Measurements from ENCODE around the gene CGB3. TPM values are rescaled to one million over a fixed set of nuclear protein-coding genes. Genes with fewer than 3 reads are reported as not detected.
A peak's percentile ranks its signal among the peaks of the same experiment; 100 is the strongest.
"Not testable (repeated sequence)": the region's sequence is repeated elsewhere in the genome, so short reads cannot be mapped to it uniquely, and the experiment has no call there.

CGB3 gene
- not detected for polyA plus RNA-seq (2013)

GRCh38 chr19:49024233-49024632, at the start of gene CGB3:
TSS of gene CGB3 (minus strand) at chr19:49024333. CDS start at chr19:49023971, 362 bp downstream.
- DNase-seq; CTCF ChIA-PET; H3K9me3 ChIP-seq (ENCODE audit: control extremely low read depth in 1 of 5, control insufficient read depth in 4 of 5, insufficient read depth in 2 of 5, low read depth in 1 of 5, low read length in 4 of 5); H3K4me3 ChIP-seq (ENCODE audit: control insufficient read depth in 1 of 7, extremely low read depth in 1 of 7, insufficient read depth in 4 of 7, low read depth in 2 of 7, low read length in 6 of 7); H3K4me1 ChIP-seq (ENCODE audit: control extremely low read depth in 1 of 4, control insufficient read depth in 4 of 4, insufficient read depth in 4 of 4, low read length in 3 of 4); H3K36me3 ChIP-seq (ENCODE audit: control insufficient read depth in 4 of 4, insufficient read depth in 4 of 4, low read length in 3 of 4); H3K27ac ChIP-seq (ENCODE audit: insufficient read depth in 1 of 2, low read depth in 1 of 2, low read length in 2 of 2, poor library complexity in 1 of 2, severe bottlenecking in 2 of 2); POLR2A ChIA-PET: not testable (repeated sequence)
- 83% methylated on average over 7 of the region's 15 CpGs for WGBS (ENCODE audit: insufficient coverage)
- peaks cover 0 to 29% (median 5%) of the 10 kb centered on the region in 5 experiments for H3K27me3 ChIP-seq (replicated peaks in 2 of 5; ENCODE audit: control insufficient read depth in 4 of 5, insufficient read depth in 5 of 5, low read length in 4 of 5)

DNA sequence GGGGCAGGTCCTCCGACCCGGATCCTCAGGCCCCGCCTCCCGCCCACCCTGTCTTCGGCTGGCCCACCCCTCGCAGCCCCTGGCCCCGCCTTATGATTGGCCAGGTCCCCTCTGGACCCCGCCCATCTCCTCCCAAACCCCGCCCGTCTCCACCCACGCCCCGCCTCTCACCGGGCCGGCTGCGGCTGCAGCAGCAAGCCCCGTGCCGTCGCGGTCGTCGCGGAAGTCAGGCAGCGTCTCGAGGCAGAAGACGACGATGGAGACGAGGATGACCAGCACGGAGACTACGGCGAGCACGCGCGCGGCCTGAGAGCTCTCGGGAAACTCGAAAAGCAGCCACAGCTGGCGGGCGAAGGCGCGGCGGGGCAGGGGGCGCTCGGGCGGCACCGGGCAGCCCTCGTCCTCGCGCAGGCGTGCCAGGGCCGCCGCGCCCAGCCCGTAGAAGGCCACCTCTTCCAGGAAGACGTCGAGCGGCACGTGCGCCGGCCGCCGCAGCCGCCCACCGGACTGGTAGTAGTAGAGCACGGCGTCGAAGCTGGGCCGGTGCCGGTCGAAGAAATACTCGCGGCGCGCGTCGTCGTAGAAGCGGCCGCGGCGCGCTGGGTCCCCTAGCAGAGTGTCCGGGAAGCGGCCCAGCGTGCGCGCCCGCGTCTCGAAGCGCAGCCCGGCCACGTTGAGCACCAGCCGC, 47.9 kb upstream of the CGB3 start:
- H3K4me1 ChIP-seq (ENCODE audit: control extremely low read depth in 1 of 4, control insufficient read depth in 4 of 4, insufficient read depth in 4 of 4, low read length in 3 of 4), result peaks cover 0 to 6% (median 6%) of the 10 kb centered on the region in 4 experiments
- H3K9me3 ChIP-seq (ENCODE audit: control extremely low read depth in 1 of 5, control insufficient read depth in 4 of 5, insufficient read depth in 2 of 5, low read depth in 1 of 5, low read length in 4 of 5), result peaks cover 0 to 12% (median 4%) of the 10 kb centered on the region in 5 experiments
- 5% methylated on average over 70 of the region's 93 CpGs for whole genome bisulfite sequencing (ENCODE audit: insufficient coverage)
- H3K27me3 ChIP-seq (replicated peaks in 2 of 5; ENCODE audit: control insufficient read depth in 4 of 5, insufficient read depth in 5 of 5, low read length in 4 of 5), result peaks cover 8 to 70% (median 22%) of the 10 kb centered on the region in 5 experiments
- DNase-seq, result peak; percentile 13 to 52 (median 40)
- no peak overlapping the region for H3K27ac ChIP-seq (ENCODE audit: insufficient read depth in 1 of 2, low read depth in 1 of 2, low read length in 2 of 2, poor library complexity in 1 of 2, severe bottlenecking in 2 of 2)
- H3K4me3 ChIP-seq (ENCODE audit: control insufficient read depth in 1 of 7, extremely low read depth in 1 of 7, insufficient read depth in 4 of 7, low read depth in 2 of 7, low read length in 6 of 7), result no peak overlapping the region
- POLR2A ChIA-PET, result interaction anchor here (0.7 kb wide), 1 partner anchor 61 kb away, joined by 3 read pairs; no protein-coding TSS in a partner anchor
- CTCF ChIA-PET, result no interaction called here
- H3K36me3 ChIP-seq (ENCODE audit: control insufficient read depth in 4 of 4, insufficient read depth in 4 of 4, low read length in 3 of 4), result no peaks in the 10 kb centered on the region

DNA sequence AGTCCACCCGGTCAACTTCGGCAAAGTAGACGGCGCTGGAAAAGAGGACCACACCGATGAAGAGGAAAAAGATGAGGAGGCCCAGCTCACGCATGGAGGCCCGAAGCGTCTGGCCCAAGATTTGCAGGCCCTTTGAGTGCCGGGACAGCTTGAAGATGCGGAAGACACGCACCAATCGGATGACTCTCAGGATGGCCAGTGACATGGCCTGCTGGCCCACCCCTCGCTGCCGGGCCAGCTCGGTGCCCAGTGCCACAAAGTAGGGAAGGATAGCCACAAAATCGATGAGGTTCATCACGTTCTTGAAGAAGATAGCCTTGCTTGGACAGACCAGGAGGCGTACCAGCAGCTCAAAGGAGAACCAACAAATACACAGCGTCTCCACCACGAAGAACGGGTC, 46.3 kb upstream of the CGB3 start:
- POLR2A ChIA-PET, result interaction anchor here (0.6 kb wide), 1 partner anchor 11 kb away, joined by 3 read pairs; no protein-coding TSS in a partner anchor
- H3K36me3 ChIP-seq (ENCODE audit: control insufficient read depth in 4 of 4, insufficient read depth in 4 of 4, low read length in 3 of 4), result no peaks in the 10 kb centered on the region
- no peak for DNase-seq
- peaks cover 8 to 86% (median 30%) of the 10 kb centered on the region in 5 experiments for H3K27me3 ChIP-seq (replicated peaks in 2 of 5; ENCODE audit: control insufficient read depth in 4 of 5, insufficient read depth in 5 of 5, low read length in 4 of 5)
- H3K9me3 ChIP-seq (ENCODE audit: control extremely low read depth in 1 of 5, control insufficient read depth in 4 of 5, insufficient read depth in 2 of 5, low read depth in 1 of 5, low read length in 4 of 5), result peaks cover 0 to 12% (median 4%) of the 10 kb centered on the region in 5 experiments
- CTCF ChIA-PET, result interaction anchor here (1.0 kb wide), 1 partner anchor 13 kb away, joined by 3 read pairs; no protein-coding TSS in a partner anchor
- H3K27ac ChIP-seq (ENCODE audit: insufficient read depth in 1 of 2, low read depth in 1 of 2, low read length in 2 of 2, poor library complexity in 1 of 2, severe bottlenecking in 2 of 2), result no peak overlapping the region
- H3K4me3 ChIP-seq (ENCODE audit: control insufficient read depth in 1 of 7, extremely low read depth in 1 of 7, insufficient read depth in 4 of 7, low read depth in 2 of 7, low read length in 6 of 7), result no peak overlapping the region
- peaks cover 0 to 6% (median 6%) of the 10 kb centered on the region in 4 experiments for H3K4me1 ChIP-seq (ENCODE audit: control extremely low read depth in 1 of 4, control insufficient read depth in 4 of 4, insufficient read depth in 4 of 4, low read length in 3 of 4)
- 97% methylated on average over 21 of the region's 21 CpGs for WGBS (ENCODE audit: insufficient coverage)

DNA sequence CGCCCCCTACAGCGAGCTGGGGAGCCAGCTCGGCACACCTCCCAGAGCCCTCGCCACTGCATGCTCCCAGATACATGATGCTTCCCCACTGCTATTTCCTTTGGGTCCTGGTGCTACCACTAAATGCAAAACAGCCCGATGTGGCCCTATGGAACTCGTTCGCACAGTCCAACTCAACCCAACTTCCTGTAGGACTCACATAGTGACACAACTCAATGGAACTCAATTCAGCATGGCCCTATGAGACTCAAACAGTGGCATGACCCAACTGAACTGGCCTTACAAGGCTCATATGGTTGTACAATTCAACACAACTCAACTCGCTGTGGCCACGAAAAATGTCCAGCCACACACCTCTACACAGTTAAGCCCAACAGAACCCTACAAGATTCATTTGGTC, 44.9 kb upstream of the CGB3 start:
- Histone ChIP-seq H3K36me3 (ENCODE audit: control insufficient read depth in 4 of 4, insufficient read depth in 4 of 4, low read length in 3 of 4) (no peaks in the 10 kb centered on the region), H3K4me3 (ENCODE audit: control insufficient read depth in 1 of 7, extremely low read depth in 1 of 7, insufficient read depth in 4 of 7, low read depth in 2 of 7, low read length in 6 of 7) (no peak overlapping the region), H3K4me1 (ENCODE audit: control extremely low read depth in 1 of 4, control insufficient read depth in 4 of 4, insufficient read depth in 4 of 4, low read length in 3 of 4) (peaks cover 0 to 8% (median 6%) of the 10 kb centered on the region in 4 experiments), H3K9me3 (ENCODE audit: control extremely low read depth in 1 of 5, control insufficient read depth in 4 of 5, insufficient read depth in 2 of 5, low read depth in 1 of 5, low read length in 4 of 5) (peaks cover 0 to 12% (median 4%) of the 10 kb centered on the region in 5 experiments), H3K27me3 (replicated peaks in 2 of 5; ENCODE audit: control insufficient read depth in 4 of 5, insufficient read depth in 5 of 5, low read length in 4 of 5) (peaks cover 8 to 95% (median 32%) of the 10 kb centered on the region in 5 experiments), H3K27ac (ENCODE audit: insufficient read depth in 1 of 2, low read depth in 1 of 2, low read length in 2 of 2, poor library complexity in 1 of 2, severe bottlenecking in 2 of 2) (no peak overlapping the region)
- no peak for DNase-seq
- WGBS (ENCODE audit: insufficient coverage), result 94% methylated on average over 7 of the region's 9 CpGs
- ChIA-PET POLR2A (no interaction called here), CTCF (interaction anchor here (0.9 to 1.4 kb wide), 2 partner anchors 8 to 29 kb away, joined by 3 to 4 read pairs; no protein-coding TSS in a partner anchor)

- WGBS (ENCODE audit: insufficient coverage), result 68% methylated on average over 3 of the region's 3 CpGs
- Histone ChIP-seq H3K27me3 (replicated peaks in 2 of 5; ENCODE audit: control insufficient read depth in 4 of 5, insufficient read depth in 5 of 5, low read length in 4 of 5) (peaks cover 8 to 95% (median 28%) of the 10 kb centered on the region in 5 experiments), H3K27ac (ENCODE audit: insufficient read depth in 1 of 2, low read depth in 1 of 2, low read length in 2 of 2, poor library complexity in 1 of 2, severe bottlenecking in 2 of 2) (no peak overlapping the region), H3K36me3 (ENCODE audit: control insufficient read depth in 4 of 4, insufficient read depth in 4 of 4, low read length in 3 of 4) (no peaks in the 10 kb centered on the region), H3K4me3 (ENCODE audit: control insufficient read depth in 1 of 7, extremely low read depth in 1 of 7, insufficient read depth in 4 of 7, low read depth in 2 of 7, low read length in 6 of 7) (no peak overlapping the region), H3K4me1 (ENCODE audit: control extremely low read depth in 1 of 4, control insufficient read depth in 4 of 4, insufficient read depth in 4 of 4, low read length in 3 of 4) (peaks cover 0 to 4% (median 2%) of the 10 kb centered on the region in 4 experiments), H3K9me3 (ENCODE audit: control extremely low read depth in 1 of 5, control insufficient read depth in 4 of 5, insufficient read depth in 2 of 5, low read depth in 1 of 5, low read length in 4 of 5) (peaks cover 0 to 12% (median 4%) of the 10 kb centered on the region in 5 experiments)
- no peak for DNase-seq
- ChIA-PET POLR2A (no interaction called here), CTCF (interaction anchor here (1.6 kb wide), 1 partner anchor 157 kb away, joined by 3 read pairs; no protein-coding TSS in a partner anchor)
Measured at GRCh38 chr19:49067554-49067953, 43.4 kb upstream of the CGB3 start.

DNA sequence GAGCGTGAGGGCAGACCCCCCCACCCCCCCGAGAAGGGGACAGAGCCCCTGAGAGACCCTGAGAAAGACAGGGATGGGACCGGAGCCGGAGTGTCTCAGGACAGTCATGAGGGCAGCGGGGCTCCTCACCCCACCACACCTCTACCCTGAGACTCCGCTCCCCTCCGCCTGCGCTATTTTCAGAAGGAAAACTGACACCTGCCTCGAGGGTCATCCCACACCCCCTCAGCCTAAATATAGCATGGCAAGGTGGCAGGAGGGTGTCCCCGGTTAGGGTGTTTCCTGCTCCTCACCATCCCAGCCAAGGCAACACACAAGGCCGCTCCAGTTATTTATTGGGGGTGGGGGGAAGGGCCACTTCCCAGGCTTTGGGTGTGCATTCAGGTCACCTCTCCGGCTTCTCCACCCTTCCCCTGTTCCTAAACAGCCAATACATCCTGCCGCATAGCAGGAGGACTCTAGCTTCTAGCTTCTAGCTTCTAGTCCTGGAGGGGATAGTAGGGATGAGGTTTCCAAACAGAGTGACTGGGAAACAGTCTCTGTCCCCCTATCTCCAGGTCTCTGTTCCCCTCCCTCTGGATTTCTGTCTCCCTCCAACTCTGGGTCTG, 41.9 kb upstream of the CGB3 start:
- Histone ChIP-seq H3K27me3 (replicated peaks in 2 of 5; ENCODE audit: control insufficient read depth in 4 of 5, insufficient read depth in 5 of 5, low read length in 4 of 5) (peaks cover 8 to 96% (median 30%) of the 10 kb centered on the region in 5 experiments), H3K36me3 (ENCODE audit: control insufficient read depth in 4 of 4, insufficient read depth in 4 of 4, low read length in 3 of 4) (no peaks in the 10 kb centered on the region), H3K9me3 (ENCODE audit: control extremely low read depth in 1 of 5, control insufficient read depth in 4 of 5, insufficient read depth in 2 of 5, low read depth in 1 of 5, low read length in 4 of 5) (peaks cover 0 to 10% (median 4%) of the 10 kb centered on the region in 5 experiments), H3K4me3 (ENCODE audit: control insufficient read depth in 1 of 7, extremely low read depth in 1 of 7, insufficient read depth in 4 of 7, low read depth in 2 of 7, low read length in 6 of 7) (no peak overlapping the region), H3K4me1 (ENCODE audit: control extremely low read depth in 1 of 4, control insufficient read depth in 4 of 4, insufficient read depth in 4 of 4, low read length in 3 of 4) (peaks cover 0 to 6% (median 0%) of the 10 kb centered on the region in 4 experiments), H3K27ac (ENCODE audit: insufficient read depth in 1 of 2, low read depth in 1 of 2, low read length in 2 of 2, poor library complexity in 1 of 2, severe bottlenecking in 2 of 2) (no peak overlapping the region)
- ChIA-PET POLR2A (interaction anchor here (0.7 kb wide), 1 partner anchor 217 kb away, joined by 3 read pairs; no protein-coding TSS in a partner anchor), CTCF (no interaction called here)
- no CpG with 5 or more reads among the region's 13 CpGs for WGBS (ENCODE audit: insufficient coverage)
- DNase-seq, result no peak
